GM12872 (cell line): ENCODE results near the gene GPR68.

ENCODE experiments used
- TF ChIP-seq, protein P1 (sequence below): IDR thresholded peaks from 3 replicates; pipeline ENCODE4 v1.5.1; 2011; ENCODE audit warnings: low read depth, mild to moderate bottlenecking, low read length, moderate library complexity; ENCODE audit not compliant: insufficient read depth

Gene GPR68

DNA sequence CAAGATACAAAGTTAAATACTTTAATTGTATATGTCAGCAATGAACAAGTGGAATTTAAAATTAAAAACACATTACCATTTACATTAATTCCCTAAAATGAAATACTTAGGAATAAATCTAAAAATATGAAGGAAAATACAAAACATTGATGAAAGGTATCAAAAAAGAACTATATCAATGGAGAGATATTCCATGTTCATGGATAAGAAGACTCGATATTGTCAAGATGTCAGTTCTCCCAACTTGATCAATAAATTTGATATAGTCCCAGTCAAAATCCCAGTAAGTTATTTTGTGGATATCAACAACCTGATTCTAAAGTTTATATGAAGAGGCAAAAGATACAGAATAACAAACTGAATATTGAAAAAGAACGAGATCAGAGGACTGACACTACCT lies 33.5 kb downstream of the GPR68 start:
- TF ChIP-seq, protein P1, sequence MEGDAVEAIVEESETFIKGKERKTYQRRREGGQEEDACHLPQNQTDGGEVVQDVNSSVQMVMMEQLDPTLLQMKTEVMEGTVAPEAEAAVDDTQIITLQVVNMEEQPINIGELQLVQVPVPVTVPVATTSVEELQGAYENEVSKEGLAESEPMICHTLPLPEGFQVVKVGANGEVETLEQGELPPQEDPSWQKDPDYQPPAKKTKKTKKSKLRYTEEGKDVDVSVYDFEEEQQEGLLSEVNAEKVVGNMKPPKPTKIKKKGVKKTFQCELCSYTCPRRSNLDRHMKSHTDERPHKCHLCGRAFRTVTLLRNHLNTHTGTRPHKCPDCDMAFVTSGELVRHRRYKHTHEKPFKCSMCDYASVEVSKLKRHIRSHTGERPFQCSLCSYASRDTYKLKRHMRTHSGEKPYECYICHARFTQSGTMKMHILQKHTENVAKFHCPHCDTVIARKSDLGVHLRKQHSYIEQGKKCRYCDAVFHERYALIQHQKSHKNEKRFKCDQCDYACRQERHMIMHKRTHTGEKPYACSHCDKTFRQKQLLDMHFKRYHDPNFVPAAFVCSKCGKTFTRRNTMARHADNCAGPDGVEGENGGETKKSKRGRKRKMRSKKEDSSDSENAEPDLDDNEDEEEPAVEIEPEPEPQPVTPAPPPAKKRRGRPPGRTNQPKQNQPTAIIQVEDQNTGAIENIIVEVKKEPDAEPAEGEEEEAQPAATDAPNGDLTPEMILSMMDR: no peak

DNA sequence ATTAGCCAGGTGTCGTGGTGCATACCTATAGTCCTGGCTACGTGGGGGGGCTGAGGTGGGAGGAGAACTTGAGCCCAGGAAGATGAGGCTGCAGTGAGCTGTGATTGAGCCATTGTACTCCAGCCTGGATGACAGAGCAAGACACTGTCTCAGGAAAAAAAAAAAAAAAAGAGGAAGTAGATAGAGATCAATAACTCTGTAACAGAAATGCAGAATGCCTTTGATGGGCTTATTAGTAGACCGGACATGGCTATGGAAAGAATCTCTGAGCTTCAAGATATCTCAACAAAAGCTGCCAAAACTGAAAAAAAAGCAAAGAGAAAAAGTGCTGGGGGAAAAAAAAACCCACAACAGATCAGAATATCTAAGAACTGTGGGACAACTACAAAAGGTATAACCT lies 37.5 kb downstream of the GPR68 start:
- TF ChIP-seq, protein P1: no peak

DNA sequence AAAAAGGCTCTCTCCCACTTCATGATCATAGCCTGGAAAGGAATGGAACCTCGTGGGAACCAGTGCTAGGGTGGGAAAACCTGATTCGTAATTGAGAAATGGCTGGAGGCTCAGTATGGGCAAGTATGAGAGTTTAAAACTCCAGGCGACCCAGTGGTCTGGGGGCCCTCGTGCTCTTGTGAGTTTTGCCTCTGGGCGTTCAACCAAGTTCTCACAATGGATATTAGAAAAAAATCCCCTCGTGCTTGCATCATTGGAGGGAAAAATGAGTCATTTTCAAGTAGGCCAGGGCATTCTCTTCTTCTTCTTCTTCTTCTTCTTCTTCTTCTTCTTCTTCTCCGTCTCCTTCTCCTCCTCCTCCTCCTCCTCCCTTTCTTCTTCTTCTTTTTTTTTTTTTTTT lies 39.0 kb downstream of the GPR68 start:
- TF ChIP-seq, protein P1: no peak

DNA sequence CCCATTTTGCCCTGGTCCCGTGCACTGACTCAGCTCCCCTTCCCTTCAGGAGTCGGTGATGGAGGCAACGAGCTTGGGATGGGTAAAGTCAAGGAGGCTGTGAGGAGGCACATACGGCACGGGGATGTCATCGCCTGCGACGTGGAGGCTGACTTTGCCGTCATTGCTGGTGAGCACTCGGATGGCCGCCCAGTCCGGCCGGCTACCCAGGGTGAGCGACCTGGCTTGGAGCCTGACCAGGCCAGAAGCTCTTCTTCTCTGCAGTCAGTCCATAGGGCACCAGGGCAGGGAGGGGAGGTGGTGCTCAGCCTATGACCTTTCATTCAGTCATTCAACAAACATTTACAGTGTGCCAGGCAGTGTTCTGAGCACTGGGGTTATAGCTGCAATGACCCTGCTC lies 39.8 kb downstream of the GPR68 start:
- TF ChIP-seq, protein P1: no peak

DNA sequence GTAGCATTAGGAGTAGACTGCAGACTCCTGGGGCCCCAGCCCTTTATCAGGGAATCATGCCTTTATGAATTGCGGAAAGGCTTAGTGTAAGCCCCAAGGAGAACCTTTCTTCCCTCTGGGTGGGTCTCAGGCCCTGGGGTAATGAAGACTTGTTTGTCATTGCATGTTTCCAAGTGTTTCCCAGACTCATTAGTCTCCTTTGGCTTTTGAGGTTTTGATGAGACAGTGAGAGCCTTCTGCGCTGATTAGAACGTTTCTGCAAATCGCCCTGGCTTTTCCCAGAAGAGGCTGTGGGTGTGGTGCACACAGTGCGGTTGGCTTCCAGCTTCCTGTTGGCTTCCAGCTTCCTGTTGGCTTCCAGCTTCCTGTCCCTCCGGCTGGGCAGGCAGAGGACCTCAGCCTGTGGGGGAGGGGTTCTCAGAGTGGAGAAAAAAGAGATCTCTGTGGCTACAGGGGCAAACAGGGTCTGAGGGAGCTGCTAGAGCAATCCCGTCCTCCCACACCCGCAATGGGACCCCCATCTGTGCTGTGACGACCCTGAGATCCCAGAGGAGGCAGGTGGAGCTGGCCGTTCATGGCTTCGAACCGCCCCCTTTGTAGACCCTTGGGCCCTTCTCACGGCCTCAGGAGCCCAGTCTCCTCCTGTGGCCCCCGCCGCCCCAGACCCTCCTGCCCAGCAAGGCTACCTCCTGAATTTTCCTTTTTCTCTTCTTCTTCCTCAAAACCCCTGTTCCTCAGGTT lies 42.1 kb downstream of the GPR68 start:
- TF ChIP-seq, protein P1: no peak

DNA sequence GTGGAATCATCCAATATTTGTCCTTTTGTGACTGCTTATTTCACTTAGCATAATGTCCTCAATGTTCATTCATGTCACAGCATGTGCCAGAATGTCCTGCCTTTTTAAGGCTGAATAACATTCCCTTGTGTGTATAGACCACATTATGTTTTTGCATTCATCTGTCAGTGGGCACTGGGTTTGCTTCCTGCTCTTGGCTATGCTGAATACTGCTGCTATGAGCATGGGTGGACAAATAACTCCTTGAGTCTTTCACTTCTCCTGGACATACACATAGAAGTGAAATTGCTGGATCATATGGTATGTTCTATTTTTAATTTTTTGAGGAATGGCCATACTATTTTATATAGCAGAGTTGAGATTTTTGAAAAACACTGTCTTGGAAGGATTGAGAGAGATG lies 46.9 kb downstream of the GPR68 start:
- TF ChIP-seq, protein P1: no peak

DNA sequence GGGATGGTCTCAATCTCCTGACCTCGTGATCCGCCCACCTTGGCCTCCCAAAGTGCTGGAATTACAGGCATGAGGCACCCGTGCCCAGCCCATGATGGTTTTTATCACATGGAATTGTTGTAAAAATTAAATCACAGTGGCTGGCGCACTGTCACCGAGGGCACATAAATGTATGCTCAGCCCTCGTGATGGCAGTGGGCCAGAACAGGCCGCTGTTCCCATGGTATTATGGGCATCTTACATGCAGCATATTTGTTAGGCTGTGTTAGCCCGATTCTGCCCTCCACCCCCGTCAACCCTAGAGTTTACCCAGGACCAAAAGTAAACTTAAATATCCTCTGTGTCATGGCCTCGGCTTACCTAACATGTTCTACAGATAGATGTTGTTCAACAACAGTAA lies 48.6 kb downstream of the GPR68 start:
- TF ChIP-seq, protein P1: no peak
